WTC11 (cell line): Measurements from ENCODE around the gene CD276.
A peak's percentile ranks its signal among the peaks of the same experiment; 100 is the strongest.

Experiments used
- ATF1 ChIP-seq: sonication (generic); formaldehyde crosslinking; IDR thresholded peaks from 2 replicates; pipeline ENCODE4 v1.8.1; 2023; ENCODE audit warnings: mild to moderate bottlenecking, moderate library complexity, missing genetic modification reagents
- CBFB ChIP-seq: sonication (generic); formaldehyde crosslinking; IDR thresholded peaks from 2 replicates; pipeline ENCODE4 v1.8.1; 2022; ENCODE audit warnings: mild to moderate bottlenecking, low read depth, missing genetic modification reagents
- CREB1 ChIP-seq: sonication (generic); formaldehyde crosslinking; IDR thresholded peaks from 2 replicates; pipeline ENCODE4 v1.8.0; 2023; ENCODE audit warnings: mild to moderate bottlenecking, missing genetic modification reagents
- ESRRA ChIP-seq: sonication (generic); formaldehyde crosslinking; IDR thresholded peaks from 2 replicates; pipeline ENCODE4 v1.8.1; 2022; ENCODE audit warnings: mild to moderate bottlenecking, missing genetic modification reagents, borderline replicate concordance
- JUN ChIP-seq: sonication (generic); formaldehyde crosslinking; IDR thresholded peaks from 2 replicates; pipeline ENCODE4 v1.8.0; 2023; ENCODE audit warnings: mild to moderate bottlenecking, missing genetic modification reagents
- NFYB ChIP-seq: sonication (generic); formaldehyde crosslinking; conservative IDR thresholded peaks from 2 replicates; pipeline ENCODE4 v1.8.0; 2022; ENCODE audit warnings: low read depth, missing genetic modification reagents
- ZNF232 ChIP-seq: sonication (generic); formaldehyde crosslinking; IDR thresholded peaks from 2 replicates; pipeline ENCODE4 v1.8.0; 2022; ENCODE audit warnings: mild to moderate bottlenecking, missing genetic modification reagents
- TF ChIP-seq, protein P1 (sequence below): fragments of 200-600 bp; IDR thresholded peaks from 2 replicates; pipeline ENCODE4 v1.8.0; 2022; ENCODE audit warnings: antibody characterized with exemption
- TF ChIP-seq, protein P2 (sequence below): sonication (generic); formaldehyde crosslinking; IDR thresholded peaks from 2 replicates; pipeline ENCODE4 v1.8.0; 2022; ENCODE audit warnings: mild to moderate bottlenecking, missing genetic modification reagents
- TF ChIP-seq, protein P3 (sequence below): sonication (generic); formaldehyde crosslinking; IDR thresholded peaks from 2 replicates; pipeline ENCODE4 v1.8.1; 2023; ENCODE audit warnings: mild to moderate bottlenecking, missing genetic modification reagents
- TF ChIP-seq, protein P4 (sequence below): sonication (generic); formaldehyde crosslinking; IDR thresholded peaks from 2 replicates; pipeline ENCODE4 v1.8.0; 2022; ENCODE audit warnings: mild to moderate bottlenecking, missing genetic modification reagents
- TF ChIP-seq, protein P5 (sequence below): sonication (generic); formaldehyde crosslinking; IDR thresholded peaks from 2 replicates; pipeline ENCODE4 v1.8.1; 2023; ENCODE audit warnings: mild to moderate bottlenecking, missing genetic modification reagents, moderate library complexity
- TF ChIP-seq, protein P6 (sequence below): sonication (generic); formaldehyde crosslinking; IDR thresholded peaks from 2 replicates; pipeline ENCODE4 v1.8.1; 2023; ENCODE audit warnings: mild to moderate bottlenecking, missing genetic modification reagents, moderate library complexity
- TF ChIP-seq, protein P7 (sequence below): sonication (generic); formaldehyde crosslinking; conservative IDR thresholded peaks from 2 replicates; pipeline ENCODE4 v1.8.1; 2023; ENCODE audit warnings: mild to moderate bottlenecking, low read depth, missing genetic modification reagents, moderate library complexity

DNA sequence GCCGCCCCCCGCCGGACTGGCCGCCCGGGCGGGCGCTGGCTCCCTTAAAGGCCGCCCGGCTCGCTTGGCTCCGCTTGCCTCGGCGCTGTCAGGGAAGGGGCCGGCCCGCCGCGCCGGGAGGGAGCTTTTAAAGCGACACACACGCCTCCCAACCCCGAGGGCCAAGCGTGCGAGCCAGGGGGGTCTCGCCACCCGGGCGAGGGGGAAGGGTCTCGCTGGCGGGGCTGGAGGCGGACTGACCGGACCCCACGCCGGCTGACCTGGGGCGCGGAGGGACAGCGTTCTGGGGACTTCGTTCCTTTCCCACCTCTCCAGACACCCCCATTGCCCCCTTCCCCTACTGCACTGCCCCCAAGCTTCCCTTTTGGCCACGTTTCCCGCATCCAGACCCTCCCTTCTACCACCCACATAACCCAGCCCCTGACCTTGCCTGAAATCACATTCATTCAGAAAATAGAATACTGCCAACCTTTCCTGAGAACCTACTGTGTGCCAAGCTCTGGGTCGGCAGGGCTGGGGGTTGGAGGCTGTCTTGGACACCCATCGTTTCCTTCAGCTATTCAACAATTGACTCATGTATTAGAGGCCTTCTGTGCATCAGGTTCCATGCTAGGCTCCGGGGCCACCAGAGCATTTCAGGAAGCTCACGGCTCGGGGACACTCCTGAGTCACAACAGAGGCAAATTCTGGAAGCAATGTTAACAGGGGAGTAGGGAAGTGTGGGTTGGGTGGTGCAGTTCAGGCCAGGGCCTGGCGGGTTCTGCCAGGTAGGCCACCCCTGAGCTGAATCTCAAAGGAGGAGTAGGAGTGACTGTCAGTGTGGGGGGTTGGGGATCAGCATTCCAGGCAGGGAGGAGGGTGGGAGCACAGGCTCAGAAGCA, 69.3 kb downstream of the CD276 start, which contains the start of gene INSYN1:
- TF ChIP-seq JUN (CRISPR knock-in tag): no peak
- no peak for TF ChIP-seq ATF1 (CRISPR knock-in tag)
- TF ChIP-seq, protein P1, sequence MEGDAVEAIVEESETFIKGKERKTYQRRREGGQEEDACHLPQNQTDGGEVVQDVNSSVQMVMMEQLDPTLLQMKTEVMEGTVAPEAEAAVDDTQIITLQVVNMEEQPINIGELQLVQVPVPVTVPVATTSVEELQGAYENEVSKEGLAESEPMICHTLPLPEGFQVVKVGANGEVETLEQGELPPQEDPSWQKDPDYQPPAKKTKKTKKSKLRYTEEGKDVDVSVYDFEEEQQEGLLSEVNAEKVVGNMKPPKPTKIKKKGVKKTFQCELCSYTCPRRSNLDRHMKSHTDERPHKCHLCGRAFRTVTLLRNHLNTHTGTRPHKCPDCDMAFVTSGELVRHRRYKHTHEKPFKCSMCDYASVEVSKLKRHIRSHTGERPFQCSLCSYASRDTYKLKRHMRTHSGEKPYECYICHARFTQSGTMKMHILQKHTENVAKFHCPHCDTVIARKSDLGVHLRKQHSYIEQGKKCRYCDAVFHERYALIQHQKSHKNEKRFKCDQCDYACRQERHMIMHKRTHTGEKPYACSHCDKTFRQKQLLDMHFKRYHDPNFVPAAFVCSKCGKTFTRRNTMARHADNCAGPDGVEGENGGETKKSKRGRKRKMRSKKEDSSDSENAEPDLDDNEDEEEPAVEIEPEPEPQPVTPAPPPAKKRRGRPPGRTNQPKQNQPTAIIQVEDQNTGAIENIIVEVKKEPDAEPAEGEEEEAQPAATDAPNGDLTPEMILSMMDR: no peak
- TF ChIP-seq ZNF232: no peak
- TF ChIP-seq, protein P2, sequence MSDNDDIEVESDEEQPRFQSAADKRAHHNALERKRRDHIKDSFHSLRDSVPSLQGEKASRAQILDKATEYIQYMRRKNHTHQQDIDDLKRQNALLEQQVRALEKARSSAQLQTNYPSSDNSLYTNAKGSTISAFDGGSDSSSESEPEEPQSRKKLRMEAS: 0 out of 2 replicates have a peak, but pooled peaks have one; percentile 12
- TF ChIP-seq, protein P3, sequence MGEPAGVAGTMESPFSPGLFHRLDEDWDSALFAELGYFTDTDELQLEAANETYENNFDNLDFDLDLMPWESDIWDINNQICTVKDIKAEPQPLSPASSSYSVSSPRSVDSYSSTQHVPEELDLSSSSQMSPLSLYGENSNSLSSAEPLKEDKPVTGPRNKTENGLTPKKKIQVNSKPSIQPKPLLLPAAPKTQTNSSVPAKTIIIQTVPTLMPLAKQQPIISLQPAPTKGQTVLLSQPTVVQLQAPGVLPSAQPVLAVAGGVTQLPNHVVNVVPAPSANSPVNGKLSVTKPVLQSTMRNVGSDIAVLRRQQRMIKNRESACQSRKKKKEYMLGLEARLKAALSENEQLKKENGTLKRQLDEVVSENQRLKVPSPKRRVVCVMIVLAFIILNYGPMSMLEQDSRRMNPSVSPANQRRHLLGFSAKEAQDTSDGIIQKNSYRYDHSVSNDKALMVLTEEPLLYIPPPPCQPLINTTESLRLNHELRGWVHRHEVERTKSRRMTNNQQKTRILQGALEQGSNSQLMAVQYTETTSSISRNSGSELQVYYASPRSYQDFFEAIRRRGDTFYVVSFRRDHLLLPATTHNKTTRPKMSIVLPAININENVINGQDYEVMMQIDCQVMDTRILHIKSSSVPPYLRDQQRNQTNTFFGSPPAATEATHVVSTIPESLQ (CRISPR knock-in tag): no peak
- no peak for TF ChIP-seq CBFB (CRISPR knock-in tag)
- no peak for TF ChIP-seq ESRRA (CRISPR knock-in tag)
- TF ChIP-seq, protein P4, sequence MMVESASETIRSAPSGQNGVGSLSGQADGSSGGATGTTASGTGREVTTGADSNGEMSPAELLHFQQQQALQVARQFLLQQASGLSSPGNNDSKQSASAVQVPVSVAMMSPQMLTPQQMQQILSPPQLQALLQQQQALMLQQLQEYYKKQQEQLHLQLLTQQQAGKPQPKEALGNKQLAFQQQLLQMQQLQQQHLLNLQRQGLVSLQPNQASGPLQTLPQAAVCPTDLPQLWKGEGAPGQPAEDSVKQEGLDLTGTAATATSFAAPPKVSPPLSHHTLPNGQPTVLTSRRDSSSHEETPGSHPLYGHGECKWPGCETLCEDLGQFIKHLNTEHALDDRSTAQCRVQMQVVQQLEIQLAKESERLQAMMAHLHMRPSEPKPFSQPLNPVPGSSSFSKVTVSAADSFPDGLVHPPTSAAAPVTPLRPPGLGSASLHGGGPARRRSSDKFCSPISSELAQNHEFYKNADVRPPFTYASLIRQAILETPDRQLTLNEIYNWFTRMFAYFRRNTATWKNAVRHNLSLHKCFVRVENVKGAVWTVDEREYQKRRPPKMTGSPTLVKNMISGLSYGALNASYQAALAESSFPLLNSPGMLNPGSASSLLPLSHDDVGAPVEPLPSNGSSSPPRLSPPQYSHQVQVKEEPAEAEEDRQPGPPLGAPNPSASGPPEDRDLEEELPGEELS: no peak
- no peak for TF ChIP-seq CREB1 (CRISPR knock-in tag)
- TF ChIP-seq, protein P5, sequence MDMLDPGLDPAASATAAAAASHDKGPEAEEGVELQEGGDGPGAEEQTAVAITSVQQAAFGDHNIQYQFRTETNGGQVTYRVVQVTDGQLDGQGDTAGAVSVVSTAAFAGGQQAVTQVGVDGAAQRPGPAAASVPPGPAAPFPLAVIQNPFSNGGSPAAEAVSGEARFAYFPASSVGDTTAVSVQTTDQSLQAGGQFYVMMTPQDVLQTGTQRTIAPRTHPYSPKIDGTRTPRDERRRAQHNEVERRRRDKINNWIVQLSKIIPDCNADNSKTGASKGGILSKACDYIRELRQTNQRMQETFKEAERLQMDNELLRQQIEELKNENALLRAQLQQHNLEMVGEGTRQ (CRISPR knock-in tag): no peak
- TF ChIP-seq, protein P6, sequence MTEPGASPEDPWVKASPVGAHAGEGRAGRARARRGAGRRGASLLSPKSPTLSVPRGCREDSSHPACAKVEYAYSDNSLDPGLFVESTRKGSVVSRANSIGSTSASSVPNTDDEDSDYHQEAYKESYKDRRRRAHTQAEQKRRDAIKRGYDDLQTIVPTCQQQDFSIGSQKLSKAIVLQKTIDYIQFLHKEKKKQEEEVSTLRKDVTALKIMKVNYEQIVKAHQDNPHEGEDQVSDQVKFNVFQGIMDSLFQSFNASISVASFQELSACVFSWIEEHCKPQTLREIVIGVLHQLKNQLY (CRISPR knock-in tag): no peak
- no peak for TF ChIP-seq NFYB
- TF ChIP-seq, protein P7, sequence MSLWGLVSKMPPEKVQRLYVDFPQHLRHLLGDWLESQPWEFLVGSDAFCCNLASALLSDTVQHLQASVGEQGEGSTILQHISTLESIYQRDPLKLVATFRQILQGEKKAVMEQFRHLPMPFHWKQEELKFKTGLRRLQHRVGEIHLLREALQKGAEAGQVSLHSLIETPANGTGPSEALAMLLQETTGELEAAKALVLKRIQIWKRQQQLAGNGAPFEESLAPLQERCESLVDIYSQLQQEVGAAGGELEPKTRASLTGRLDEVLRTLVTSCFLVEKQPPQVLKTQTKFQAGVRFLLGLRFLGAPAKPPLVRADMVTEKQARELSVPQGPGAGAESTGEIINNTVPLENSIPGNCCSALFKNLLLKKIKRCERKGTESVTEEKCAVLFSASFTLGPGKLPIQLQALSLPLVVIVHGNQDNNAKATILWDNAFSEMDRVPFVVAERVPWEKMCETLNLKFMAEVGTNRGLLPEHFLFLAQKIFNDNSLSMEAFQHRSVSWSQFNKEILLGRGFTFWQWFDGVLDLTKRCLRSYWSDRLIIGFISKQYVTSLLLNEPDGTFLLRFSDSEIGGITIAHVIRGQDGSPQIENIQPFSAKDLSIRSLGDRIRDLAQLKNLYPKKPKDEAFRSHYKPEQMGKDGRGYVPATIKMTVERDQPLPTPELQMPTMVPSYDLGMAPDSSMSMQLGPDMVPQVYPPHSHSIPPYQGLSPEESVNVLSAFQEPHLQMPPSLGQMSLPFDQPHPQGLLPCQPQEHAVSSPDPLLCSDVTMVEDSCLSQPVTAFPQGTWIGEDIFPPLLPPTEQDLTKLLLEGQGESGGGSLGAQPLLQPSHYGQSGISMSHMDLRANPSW (CRISPR knock-in tag): no peak
